ENCODE data around the gene ZBTB16. TPM values are rescaled to one million over a fixed set of nuclear protein-coding genes. Genes with fewer than 3 reads are reported as not detected.

Gene ZBTB16
- total and polyA plus RNA-seq, 9 donors, result 12.7 to 160 (median 68.7) TPM

- DNase-seq, result no peak
- no peaks in the 10 kb centered on the region for H3K27me3 ChIP-seq
- H3K27ac ChIP-seq, result no peak overlapping the region
- intact Hi-C loops (cut with DNase I), result no loop called here
- TF ChIP-seq EP300 (IDR thresholded peaks at IDR 0.05) (no peak), CTCF (IDR thresholded peaks at IDR 0.05) (no peak), POLR2A (IDR thresholded peaks at IDR 0.05) (no peak)
- 83 to 85% (median 83%) methylated on average over 8 of the region's 8 CpGs for WGBS, 3 donors
- no peak overlapping the region for H3K4me3 ChIP-seq
- peaks cover 17% of the 10 kb centered on the region for H3K4me1 ChIP-seq (ENCODE audit: insufficient read depth)
- H3K9me3 ChIP-seq, result no peaks in the 10 kb centered on the region
- no peaks in the 10 kb centered on the region for H3K36me3 ChIP-seq
These were observed 46.5 kb downstream of the ZBTB16 start for GRCh38 chr11:114106047-114106446.

GRCh38 chr11:114106986-114107385, 47.5 kb downstream of the ZBTB16 start:
- Histone ChIP-seq H3K36me3 (no peaks in the 10 kb centered on the region), H3K27me3 (no peaks in the 10 kb centered on the region), H3K4me3 (no peak overlapping the region), H3K27ac (no peak overlapping the region), H3K9me3 (no peaks in the 10 kb centered on the region), H3K4me1 (ENCODE audit: insufficient read depth) (peaks cover 19% of the 10 kb centered on the region)
- 94 to 100% (median 95%) methylated on average over 6 of the region's 6 CpGs for WGBS, 3 donors
- no peak for DNase-seq
- TF ChIP-seq EP300 (IDR thresholded peaks at IDR 0.05) (no peak), CTCF (IDR thresholded peaks at IDR 0.05) (no peak), POLR2A (IDR thresholded peaks at IDR 0.05) (no peak)
- intact Hi-C loops (cut with DNase I), result no loop called here

- intact Hi-C loops (cut with DNase I), result no loop called here
- Histone ChIP-seq H3K27ac (peak overlapping the region in 1 of 2 donors; percentile 73), H3K4me3 (no peak overlapping the region), H3K4me1 (ENCODE audit: insufficient read depth) (peaks cover 16% of the 10 kb centered on the region), H3K27me3 (no peaks in the 10 kb centered on the region), H3K36me3 (no peaks in the 10 kb centered on the region), H3K9me3 (no peaks in the 10 kb centered on the region)
- DNase-seq, result peak in 1 of 5 donors; percentile 27
- 94 to 98% (median 96%) methylated on average over 10 of the region's 10 CpGs for WGBS, 3 donors
- TF ChIP-seq EP300 (IDR thresholded peaks at IDR 0.05) (no peak), POLR2A (IDR thresholded peaks at IDR 0.05) (no peak), CTCF (IDR thresholded peaks at IDR 0.05) (no peak)
These were observed 49.1 kb downstream of the ZBTB16 start for GRCh38 chr11:114108501-114109205.

GRCh38 chr11:114109206-114110090, 49.9 kb downstream of the ZBTB16 start:
- intact Hi-C loops (cut with DNase I), result loop anchor here in 1 of 4 donors (5.0 kb wide), 1 partner anchor 53 kb away; no protein-coding TSS in a partner anchor
- no peak overlapping the region for H3K4me3 ChIP-seq
- H3K9me3 ChIP-seq, result no peaks in the 10 kb centered on the region
- peak overlapping the region in 1 of 2 donors; percentile 73 for H3K27ac ChIP-seq
- peaks cover 18% of the 10 kb centered on the region for H3K4me1 ChIP-seq (ENCODE audit: insufficient read depth)
- H3K27me3 ChIP-seq, result no peaks in the 10 kb centered on the region
- DNase-seq, result peak in 1 of 5 donors; percentile 31
- no peaks in the 10 kb centered on the region for H3K36me3 ChIP-seq
- TF ChIP-seq POLR2A (IDR thresholded peaks at IDR 0.05), result no peak
- WGBS, 3 donors, result 84 to 87% (median 85%) methylated on average over 9 of the region's 9 CpGs

All from ovary (tissue), 9 donors.